ENCODE results near the gene MYOT. TPM values are rescaled to one million over a fixed set of nuclear protein-coding genes. Genes with fewer than 3 reads are reported as not detected.

MYOT gene, protein sequence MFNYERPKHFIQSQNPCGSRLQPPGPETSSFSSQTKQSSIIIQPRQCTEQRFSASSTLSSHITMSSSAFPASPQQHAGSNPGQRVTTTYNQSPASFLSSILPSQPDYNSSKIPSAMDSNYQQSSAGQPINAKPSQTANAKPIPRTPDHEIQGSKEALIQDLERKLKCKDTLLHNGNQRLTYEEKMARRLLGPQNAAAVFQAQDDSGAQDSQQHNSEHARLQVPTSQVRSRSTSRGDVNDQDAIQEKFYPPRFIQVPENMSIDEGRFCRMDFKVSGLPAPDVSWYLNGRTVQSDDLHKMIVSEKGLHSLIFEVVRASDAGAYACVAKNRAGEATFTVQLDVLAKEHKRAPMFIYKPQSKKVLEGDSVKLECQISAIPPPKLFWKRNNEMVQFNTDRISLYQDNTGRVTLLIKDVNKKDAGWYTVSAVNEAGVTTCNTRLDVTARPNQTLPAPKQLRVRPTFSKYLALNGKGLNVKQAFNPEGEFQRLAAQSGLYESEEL
- total RNA-seq (2014; rRNA removed), result not detected in 2 replicates
- percentile 4 among the genes with signal in this experiment for Bru-seq, nascent RNA
- BruChase-seq, experiment 1, labeled RNA remaining after a 6-hour chase, result percentile 3 among the genes with signal in this experiment
- BruChase-seq, experiment 2, labeled RNA remaining after a 2-hour chase, result percentile 4 among the genes with signal in this experiment
- long read RNA-seq, partial matches to known transcripts, result 0 of 6 reads
- long read RNA-seq, other reads (novel, unspliced or antisense), result 6 of 6 reads

DNA sequence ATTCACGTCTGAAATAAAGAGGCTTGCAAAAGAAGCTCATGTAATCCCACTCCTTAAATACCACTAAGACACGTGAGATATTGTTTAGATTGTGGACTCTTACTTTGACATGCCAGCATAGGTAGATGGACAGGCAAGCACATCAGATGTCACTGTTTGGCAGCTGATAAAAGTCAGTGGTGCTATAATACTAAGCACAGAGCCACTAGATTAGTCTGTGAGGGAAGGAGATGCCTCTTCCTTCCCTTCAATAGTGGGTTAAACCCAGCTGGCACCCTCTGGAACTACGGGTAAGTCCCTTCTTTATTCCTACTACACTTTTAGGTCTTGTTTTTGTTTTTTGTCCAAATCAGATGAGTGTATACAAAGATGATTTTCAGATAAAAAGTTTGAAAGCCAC is at the start of gene MYOT:
TSS of gene MYOT (plus strand) at position 197 of the 400 bp plus-strand sequence. CDS start 2,792 bp downstream, outside the sequence.
- ChIA-PET CTCF (interaction anchor here (0.6 kb wide), 1 partner anchor 94 kb away, joined by 3 read pairs; no protein-coding TSS in a partner anchor), POLR2A (ENCODE audit: unreplicated experiment) (no interaction called here)
- no peak within 1 kb of the TSS for H3K9ac ChIP-seq (ENCODE audit: low read length)
- BruUV-seq (replicated peaks), result no TSS peak
- H3K9me2 ChIP-seq (replicated peaks; ENCODE audit: low read length), result no peaks in the 10 kb centered on the region
- H3K9me3 ChIP-seq (ENCODE audit: low read length), result no peaks in the 10 kb centered on the region
- H3K4me2 ChIP-seq (ENCODE audit: low read length), result no peak within 1 kb of the TSS
- H3K4me3 ChIP-seq (ENCODE audit: low read length), result no peak within 1 kb of the TSS
- intact Hi-C loops (cut with micrococcal nuclease), result no loop called here
- H3K27ac ChIP-seq (ENCODE audit: low read length), result no peak within 1 kb of the TSS
- H3K4me1 ChIP-seq (ENCODE audit: insufficient read depth, low read length), result no peaks in the 10 kb centered on the region
- no peaks in the 10 kb centered on the region for H3K27me3 ChIP-seq (ENCODE audit: low read length)
- DNase-seq (no peak), ATAC-seq (no peak; the same call in 1 of the 2 replicates)
- no peaks in the 10 kb centered on the region for H3K79me2 ChIP-seq (ENCODE audit: low read length)
- no peaks in the 10 kb centered on the region for H4K20me1 ChIP-seq (ENCODE audit: low read length)
- no peaks in the 10 kb centered on the region for H3F3A ChIP-seq (ENCODE audit: low read length, unreplicated experiment)
- H2AFZ ChIP-seq (ENCODE audit: low read length), result no peak within 1 kb of the TSS
- no peaks in the 10 kb centered on the region for H3K36me3 ChIP-seq (ENCODE audit: low read depth, low read length)
- TF ChIP-seq EZH2 (IDR thresholded peaks at IDR 0.05; ENCODE audit: low read length, unreplicated experiment), result no peak
- TF ChIP-seq EZH2phosphoT487 (IDR thresholded peaks at IDR 0.05; ENCODE audit: borderline replicate concordance, low read length), result no peak
- TF ChIP-seq, protein P1, sequence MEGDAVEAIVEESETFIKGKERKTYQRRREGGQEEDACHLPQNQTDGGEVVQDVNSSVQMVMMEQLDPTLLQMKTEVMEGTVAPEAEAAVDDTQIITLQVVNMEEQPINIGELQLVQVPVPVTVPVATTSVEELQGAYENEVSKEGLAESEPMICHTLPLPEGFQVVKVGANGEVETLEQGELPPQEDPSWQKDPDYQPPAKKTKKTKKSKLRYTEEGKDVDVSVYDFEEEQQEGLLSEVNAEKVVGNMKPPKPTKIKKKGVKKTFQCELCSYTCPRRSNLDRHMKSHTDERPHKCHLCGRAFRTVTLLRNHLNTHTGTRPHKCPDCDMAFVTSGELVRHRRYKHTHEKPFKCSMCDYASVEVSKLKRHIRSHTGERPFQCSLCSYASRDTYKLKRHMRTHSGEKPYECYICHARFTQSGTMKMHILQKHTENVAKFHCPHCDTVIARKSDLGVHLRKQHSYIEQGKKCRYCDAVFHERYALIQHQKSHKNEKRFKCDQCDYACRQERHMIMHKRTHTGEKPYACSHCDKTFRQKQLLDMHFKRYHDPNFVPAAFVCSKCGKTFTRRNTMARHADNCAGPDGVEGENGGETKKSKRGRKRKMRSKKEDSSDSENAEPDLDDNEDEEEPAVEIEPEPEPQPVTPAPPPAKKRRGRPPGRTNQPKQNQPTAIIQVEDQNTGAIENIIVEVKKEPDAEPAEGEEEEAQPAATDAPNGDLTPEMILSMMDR (conservative IDR thresholded peaks at IDR 0.05; ENCODE audit: low read depth, low read length), result no peak

DNA sequence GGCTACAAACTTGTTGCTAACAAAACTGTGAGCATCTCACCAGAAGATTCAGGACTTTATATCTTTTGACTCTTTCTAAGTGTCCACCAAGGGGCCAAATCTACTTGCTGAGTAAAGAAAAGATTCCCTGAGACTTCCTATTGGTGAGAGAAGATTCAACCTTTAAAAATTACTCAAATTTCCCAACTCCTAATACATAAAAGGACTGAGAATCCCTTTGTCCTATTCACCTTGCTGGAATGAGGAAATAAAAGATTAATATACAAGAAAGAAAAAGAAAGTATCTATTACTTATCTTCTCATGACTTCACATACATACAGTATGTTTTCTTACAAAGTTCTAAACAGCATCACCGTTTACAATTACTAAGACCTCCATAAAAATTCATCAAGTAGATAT is 47.9 kb upstream of the MYOT start:
- no peak for ATAC-seq
- POLR2A ChIA-PET (ENCODE audit: unreplicated experiment), result no interaction called here
- peaks cover 6% of the 10 kb centered on the region for H3K4me1 ChIP-seq (ENCODE audit: insufficient read depth, low read length)
- CTCF ChIA-PET, result no interaction called here
- no peak overlapping the region for H2AFZ ChIP-seq (ENCODE audit: low read length)
- H3K4me2 ChIP-seq (ENCODE audit: low read length), result no peak overlapping the region
- H3K36me3 ChIP-seq (ENCODE audit: low read depth, low read length), result no peaks in the 10 kb centered on the region
- H4K20me1 ChIP-seq (ENCODE audit: low read length), result no peaks in the 10 kb centered on the region
- no peak for DNase-seq
- no peaks in the 10 kb centered on the region for H3K79me2 ChIP-seq (ENCODE audit: low read length)
- no peak overlapping the region for H3K27ac ChIP-seq (ENCODE audit: low read length)
- BruUV-seq (replicated peaks), result no TSS peak
- no peak overlapping the region for H3K9ac ChIP-seq (ENCODE audit: low read length)
- no peaks in the 10 kb centered on the region for H3K9me2 ChIP-seq (replicated peaks; ENCODE audit: low read length)
- TF ChIP-seq, protein P1 (conservative IDR thresholded peaks at IDR 0.05; ENCODE audit: low read depth, low read length), result no peak
- TF ChIP-seq EZH2phosphoT487 (IDR thresholded peaks at IDR 0.05; ENCODE audit: borderline replicate concordance, low read length), result no peak
- TF ChIP-seq EZH2 (IDR thresholded peaks at IDR 0.05; ENCODE audit: low read length, unreplicated experiment), result no peak
- H3K9me3 ChIP-seq (ENCODE audit: low read length), result no peaks in the 10 kb centered on the region
- no peaks in the 10 kb centered on the region for H3F3A ChIP-seq (ENCODE audit: low read length, unreplicated experiment)
- no peak overlapping the region for H3K4me3 ChIP-seq (ENCODE audit: low read length)
- H3K27me3 ChIP-seq (ENCODE audit: low read length), result no peaks in the 10 kb centered on the region
- intact Hi-C loops (cut with micrococcal nuclease), result loop anchor here (10.0 kb wide), 1 partner anchor 195 kb away; no protein-coding TSS in a partner anchor

All from PC-3 (cell line).